ENCODE data around the gene TBC1D24.
A peak's percentile ranks its signal among the peaks of the same experiment; 100 is the strongest.
"Not testable (repeated sequence)": the region's sequence is repeated elsewhere in the genome, so short reads cannot be mapped to it uniquely, and the experiment has no call there.

Gene TBC1D24

GRCh38 chr16:2474877-2475412 lies at the start of gene TBC1D24:
Gene TBC1D24, plus strand, starts transcription at chr16:2475127. Its CDS starts 21,022 bp downstream, at chr16:2496149.
- peak within 1 kb of the TSS; percentile 75 for H3K4me3 Mint-ChIP-seq
- peaks cover 14% of the 10 kb centered on the region for H3K4me1 Mint-ChIP-seq
- no peaks in the 10 kb centered on the region for H3K9me3 Mint-ChIP-seq
- CTCF ChIA-PET = interaction anchor here (1.0 to 1.2 kb wide), 2 partner anchors 13 to 26 kb away, joined by 3 to 5 read pairs; no protein-coding TSS in a partner anchor
- peak; percentile 84 for DNase-seq
- H3K36me3 Mint-ChIP-seq = no peaks in the 10 kb centered on the region
- H3K27ac Mint-ChIP-seq = no peak within 1 kb of the TSS
- H3K27me3 Mint-ChIP-seq = peaks cover 58% of the 10 kb centered on the region

GRCh38 chr16:2425825-2426430 lies 49.0 kb upstream of the TBC1D24 start:
- H3K4me1 Mint-ChIP-seq = peaks cover 48% of the 10 kb centered on the region
- H3K9me3 Mint-ChIP-seq = no peaks in the 10 kb centered on the region
- H3K4me3 Mint-ChIP-seq = no peak overlapping the region
- no peak for DNase-seq
- no peak overlapping the region for H3K27ac Mint-ChIP-seq
- CTCF ChIA-PET = no interaction called here
- H3K27me3 Mint-ChIP-seq = peaks cover 23% of the 10 kb centered on the region
- H3K36me3 Mint-ChIP-seq = peaks cover 10% of the 10 kb centered on the region

GRCh38 chr16:2426941-2427361 lies 48.0 kb upstream of the TBC1D24 start:
- Mint-ChIP-seq H3K4me3 (no peak overlapping the region), H3K27me3 (peaks cover 20% of the 10 kb centered on the region), H3K27ac (no peak overlapping the region), H3K36me3 (peaks cover 15% of the 10 kb centered on the region), H3K4me1 (peaks cover 45% of the 10 kb centered on the region), H3K9me3 (no peaks in the 10 kb centered on the region)
- DNase-seq = no peak
- CTCF ChIA-PET = interaction anchor here (0.7 kb wide), 1 partner anchor 60 kb away, joined by 3 read pairs; no protein-coding TSS in a partner anchor

- Mint-ChIP-seq H3K27me3 (peaks cover 20% of the 10 kb centered on the region), H3K36me3 (peaks cover 18% of the 10 kb centered on the region), H3K9me3 (no peaks in the 10 kb centered on the region), H3K4me3 (peak overlapping the region; percentile 88), H3K27ac (peak overlapping the region; percentile 87), H3K4me1 (peaks cover 42% of the 10 kb centered on the region)
- CTCF ChIA-PET = interaction anchor here (0.7 to 1.5 kb wide), 2 partner anchors 59 to 87 kb away, joined by 3 to 4 read pairs; partner anchors contain the start of gene ABCA3
- DNase-seq = no peak
These were observed 47.4 kb upstream of the TBC1D24 start for GRCh38 chr16:2427526-2427925.

GRCh38 chr16:2428051-2428783 lies 46.7 kb upstream of the TBC1D24 start:
- DNase-seq = no peak
- CTCF ChIA-PET = interaction anchor here (0.6 to 2.0 kb wide), 4 partner anchors 8 to 88 kb away, joined by 3 to 10 read pairs (median 4); partner anchors contain the start of gene ABCA3
- Mint-ChIP-seq H3K27ac (peak overlapping the region; percentile 87), H3K9me3 (no peaks in the 10 kb centered on the region), H3K4me3 (peak overlapping the region; percentile 88), H3K36me3 (peaks cover 22% of the 10 kb centered on the region), H3K27me3 (peaks cover 20% of the 10 kb centered on the region), H3K4me1 (peaks cover 42% of the 10 kb centered on the region)

- Mint-ChIP-seq H3K4me1 (peaks cover 43% of the 10 kb centered on the region), H3K27ac (peak overlapping the region; percentile 80), H3K9me3 (no peaks in the 10 kb centered on the region), H3K36me3 (peaks cover 26% of the 10 kb centered on the region), H3K27me3 (peaks cover 20% of the 10 kb centered on the region), H3K4me3 (peak overlapping the region; percentile 88)
- DNase-seq = no peak
- CTCF ChIA-PET = interaction anchor here (0.6 to 2.0 kb wide), 4 partner anchors 9 to 89 kb away, joined by 3 to 10 read pairs (median 4); partner anchors contain the start of gene ABCA3
These were observed 46.2 kb upstream of the TBC1D24 start for GRCh38 chr16:2428784-2429033.

- no peaks in the 10 kb centered on the region for H3K9me3 Mint-ChIP-seq
- H3K4me3 Mint-ChIP-seq = peak within 1 kb of the TSS; percentile 94
- H3K27me3 Mint-ChIP-seq = peaks cover 20% of the 10 kb centered on the region
- H3K4me1 Mint-ChIP-seq = peaks cover 44% of the 10 kb centered on the region
- CTCF ChIA-PET = interaction anchor here (0.6 to 2.0 kb wide), 4 partner anchors 9 to 72 kb away, joined by 3 to 10 read pairs (median 4); no protein-coding TSS in a partner anchor
- DNase-seq = peak; percentile 99
- peak within 1 kb of the TSS; percentile 84 for H3K27ac Mint-ChIP-seq
- peaks cover 27% of the 10 kb centered on the region for H3K36me3 Mint-ChIP-seq
These were observed 45.7 kb upstream of the TBC1D24 start, which contains the start of gene CCNF for GRCh38 chr16:2429034-2429770. Gene CCNF, plus strand, starts transcription at chr16:2429447. Its CDS starts 35 bp downstream, at chr16:2429482.

GRCh38 chr16:2429771-2430663 lies 44.9 kb upstream of the TBC1D24 start:
- Mint-ChIP-seq H3K4me1 (peaks cover 44% of the 10 kb centered on the region), H3K36me3 (peaks cover 33% of the 10 kb centered on the region), H3K4me3 (peak overlapping the region; percentile 94), H3K27ac (peak overlapping the region; percentile 84), H3K9me3 (no peaks in the 10 kb centered on the region), H3K27me3 (peaks cover 14% of the 10 kb centered on the region)
- DNase-seq = peak; percentile 44
- CTCF ChIA-PET = interaction anchor here (1.0 to 2.0 kb wide), 5 partner anchors 10 to 71 kb away, joined by 3 to 10 read pairs (median 4); no protein-coding TSS in a partner anchor

- Mint-ChIP-seq H3K36me3 (peaks cover 51% of the 10 kb centered on the region), H3K27me3 (peaks cover 6% of the 10 kb centered on the region), H3K27ac (no peak overlapping the region), H3K4me3 (no peak overlapping the region), H3K4me1 (peaks cover 48% of the 10 kb centered on the region), H3K9me3 (no peaks in the 10 kb centered on the region)
- DNase-seq = no peak
- CTCF ChIA-PET = no interaction called here
These were observed 42.6 kb upstream of the TBC1D24 start for GRCh38 chr16:2432286-2432685.

- Mint-ChIP-seq H3K27me3 (no peaks in the 10 kb centered on the region), H3K36me3 (peaks cover 57% of the 10 kb centered on the region), H3K4me1 (peaks cover 42% of the 10 kb centered on the region), H3K27ac (no peak overlapping the region), H3K9me3 (no peaks in the 10 kb centered on the region), H3K4me3 (no peak overlapping the region)
- DNase-seq = no peak
- CTCF ChIA-PET = no interaction called here
These were observed 42.0 kb upstream of the TBC1D24 start for GRCh38 chr16:2432801-2433505.

GRCh38 chr16:2435236-2435635 lies 39.7 kb upstream of the TBC1D24 start:
- H3K27me3 Mint-ChIP-seq, H3K4me3 Mint-ChIP-seq, H3K27ac Mint-ChIP-seq, CTCF ChIA-PET, H3K9me3 Mint-ChIP-seq, DNase-seq: not testable (repeated sequence)
- Mint-ChIP-seq H3K36me3 (peaks cover 70% of the 10 kb centered on the region), H3K4me1 (peaks cover 48% of the 10 kb centered on the region)

GRCh38 chr16:2436110-2436509 lies 38.8 kb upstream of the TBC1D24 start:
- H3K4me1 Mint-ChIP-seq = peaks cover 44% of the 10 kb centered on the region
- no peak overlapping the region for H3K4me3 Mint-ChIP-seq
- no peaks in the 10 kb centered on the region for H3K9me3 Mint-ChIP-seq
- H3K27ac Mint-ChIP-seq = no peak overlapping the region
- H3K27me3 Mint-ChIP-seq = no peaks in the 10 kb centered on the region
- no peak for DNase-seq
- CTCF ChIA-PET = no interaction called here
- peaks cover 66% of the 10 kb centered on the region for H3K36me3 Mint-ChIP-seq

All from activated naive CD4-positive, alpha-beta T cell treated with anti-CD3 and anti-CD28 coated beads, Interleukin-2, amount 10 ng/mL, durations not matched to agents 7 days and 5 days (primary cell).